Activated effector memory CD4-positive, alpha-beta T cell treated with anti-CD3 and anti-CD28 coated beads, Interleukin-2, amount 50 U/mL, for 16 hours (primary cell): ENCODE data around the gene POU2AF2.
"Not testable (repeated sequence)": the region's sequence is repeated elsewhere in the genome, so short reads cannot be mapped to it uniquely, and the experiment has no call there.

Experiments used
- DNase-seq: peaks from one replicate; pipeline ENCODE4 v3.0.0-alpha.2; 2020

Gene POU2AF2

GRCh38 chr11:111259896-111260295 is 14.4 kb downstream of the POU2AF2 start:
- no peak for DNase-seq

DNA sequence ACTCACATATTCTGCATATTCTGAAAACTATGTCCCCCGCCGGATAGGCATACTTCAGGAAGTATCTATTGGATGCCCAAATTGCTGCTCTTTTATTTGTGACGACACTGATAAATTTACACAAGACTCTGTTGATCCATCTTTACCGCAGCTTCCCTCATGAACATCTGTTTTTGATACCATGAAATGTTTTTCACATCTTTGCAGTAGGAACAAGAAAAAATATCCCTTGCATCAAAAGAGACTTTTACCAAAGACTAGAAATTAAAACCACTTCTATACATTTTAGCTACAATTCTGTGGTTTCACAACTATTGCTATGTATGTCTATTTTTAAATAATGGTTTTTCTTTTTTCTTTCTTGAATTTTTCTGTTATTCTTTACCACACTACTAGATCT is 15.3 kb downstream of the POU2AF2 start:
- DNase-seq: no peak

DNA sequence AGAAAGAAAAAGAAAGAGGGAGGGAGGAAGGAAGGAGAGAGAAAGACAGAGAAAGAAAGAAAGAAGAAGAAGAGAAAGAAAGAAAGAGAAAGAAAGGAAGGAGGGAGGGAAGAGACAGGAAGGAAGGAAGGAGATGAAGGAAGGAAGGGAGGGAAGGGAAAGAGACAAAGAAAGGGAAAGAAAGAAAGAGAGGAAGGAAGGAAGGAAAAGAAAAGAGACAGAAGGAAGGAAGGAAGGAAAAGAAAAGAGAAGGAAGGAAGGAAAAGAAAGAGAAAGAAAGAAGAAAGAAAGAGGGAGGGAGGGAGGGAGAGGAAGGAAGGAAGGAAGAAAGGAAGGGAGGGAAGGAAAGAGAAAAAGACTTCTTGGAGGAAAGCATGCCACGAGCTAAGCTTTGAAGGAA is 19.1 kb downstream of the POU2AF2 start:
- DNase-seq: no peak

DNA sequence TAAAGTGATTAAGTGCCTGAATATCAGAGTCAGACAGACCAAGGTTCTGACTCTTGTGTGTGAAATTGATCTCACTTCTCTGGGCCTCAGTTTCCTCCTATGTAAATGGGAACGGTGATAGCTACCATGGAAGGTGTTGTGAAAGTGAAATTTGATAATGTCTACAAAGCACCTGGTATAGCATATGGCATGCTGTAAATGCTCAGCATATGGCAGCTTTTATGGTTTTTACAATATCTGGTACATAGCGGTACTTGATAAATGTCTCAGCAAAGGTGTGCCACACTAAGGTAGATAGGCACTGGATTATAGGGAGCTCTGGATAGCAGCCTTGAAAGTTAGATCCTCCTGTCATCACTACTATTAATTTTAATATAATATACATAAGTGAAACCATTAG is 19.9 kb downstream of the POU2AF2 start:
- DNase-seq: no peak

GRCh38 chr11:111268303-111268702 is 22.8 kb downstream of the POU2AF2 start:
- not testable (repeated sequence) for DNase-seq

- DNase-seq: no peak
These were observed 23.8 kb downstream of the POU2AF2 start for GRCh38 chr11:111269146-111269868.

GRCh38 chr11:111272420-111272819 is 26.9 kb downstream of the POU2AF2 start:
- DNase-seq: no peak

- no peak for DNase-seq
These were observed 37.1 kb downstream of the POU2AF2 start for GRCh38 chr11:111282562-111283075.

- no peak for DNase-seq
These were observed 38.5 kb downstream of the POU2AF2 start for GRCh38 chr11:111283945-111284481.

GRCh38 chr11:111285189-111286091 is 39.9 kb downstream of the POU2AF2 start:
- no peak for DNase-seq

DNA sequence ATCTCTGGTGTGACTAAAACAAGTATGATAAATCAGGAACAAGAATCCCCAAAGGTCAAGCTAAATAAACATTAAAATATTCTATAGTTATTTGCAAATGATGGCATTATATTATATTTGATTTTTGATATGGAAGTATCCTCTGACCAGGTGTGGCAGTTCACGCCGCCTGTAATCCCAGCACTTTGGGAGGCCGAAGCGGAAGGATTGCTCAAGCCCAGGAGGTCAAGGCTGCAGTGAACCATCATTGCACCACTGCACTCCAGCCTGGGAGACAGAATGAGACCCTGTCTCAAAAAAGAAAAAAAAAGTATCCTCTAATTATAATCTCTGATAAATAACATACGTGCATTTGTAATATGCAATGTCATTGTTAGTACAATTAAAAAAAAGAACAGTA is 46.2 kb downstream of the POU2AF2 start:
- DNase-seq: no peak

GRCh38 chr11:111292408-111292807 is 46.9 kb downstream of the POU2AF2 start:
- not testable (repeated sequence) for DNase-seq

GRCh38 chr11:111296196-111296595 is 50.7 kb downstream of the POU2AF2 start:
- DNase-seq: no peak

- no peak for DNase-seq
These were observed 52.2 kb downstream of the POU2AF2 start for GRCh38 chr11:111297696-111298095.

DNA sequence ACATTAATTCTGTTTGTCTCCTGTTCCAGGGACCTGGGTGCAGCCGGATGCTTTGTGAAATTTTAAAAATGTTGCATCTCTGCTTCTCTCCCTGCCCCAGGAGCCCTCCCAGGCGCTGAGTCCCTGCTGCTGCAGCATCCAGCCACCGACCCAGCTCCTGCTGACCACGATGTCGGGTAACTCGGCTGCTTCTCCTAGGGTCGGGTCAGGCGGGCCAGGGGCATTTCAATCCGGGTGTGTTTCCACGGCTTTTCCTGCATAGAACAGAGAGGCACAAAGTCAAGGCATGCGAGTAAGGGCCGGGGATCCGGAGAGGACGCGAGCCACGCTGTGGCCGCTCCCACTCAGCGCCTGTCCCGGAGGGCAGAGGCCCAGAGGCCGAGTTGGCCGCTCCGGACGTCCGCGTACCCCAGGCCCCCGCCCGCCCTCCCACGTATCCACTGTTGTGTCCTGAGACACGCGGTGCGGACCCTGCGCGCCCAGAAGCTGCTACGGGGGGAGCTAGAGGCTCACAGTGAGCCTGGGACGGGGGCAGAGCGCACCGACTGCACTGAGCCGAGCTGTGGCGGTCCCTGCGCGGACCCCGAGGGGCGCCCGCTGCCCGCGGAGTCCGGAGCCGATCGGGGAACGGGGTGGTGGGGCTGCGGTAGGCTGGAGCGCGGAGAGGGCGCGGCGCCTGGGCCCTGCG is 53.0 kb downstream of the POU2AF2 start, which contains the start of gene POU2AF3:
TSS of gene POU2AF3 (plus strand) at position 134 of the 688 bp plus-strand sequence. CDS start at position 170, 36 bp downstream.
- DNase-seq: no peak

DNA sequence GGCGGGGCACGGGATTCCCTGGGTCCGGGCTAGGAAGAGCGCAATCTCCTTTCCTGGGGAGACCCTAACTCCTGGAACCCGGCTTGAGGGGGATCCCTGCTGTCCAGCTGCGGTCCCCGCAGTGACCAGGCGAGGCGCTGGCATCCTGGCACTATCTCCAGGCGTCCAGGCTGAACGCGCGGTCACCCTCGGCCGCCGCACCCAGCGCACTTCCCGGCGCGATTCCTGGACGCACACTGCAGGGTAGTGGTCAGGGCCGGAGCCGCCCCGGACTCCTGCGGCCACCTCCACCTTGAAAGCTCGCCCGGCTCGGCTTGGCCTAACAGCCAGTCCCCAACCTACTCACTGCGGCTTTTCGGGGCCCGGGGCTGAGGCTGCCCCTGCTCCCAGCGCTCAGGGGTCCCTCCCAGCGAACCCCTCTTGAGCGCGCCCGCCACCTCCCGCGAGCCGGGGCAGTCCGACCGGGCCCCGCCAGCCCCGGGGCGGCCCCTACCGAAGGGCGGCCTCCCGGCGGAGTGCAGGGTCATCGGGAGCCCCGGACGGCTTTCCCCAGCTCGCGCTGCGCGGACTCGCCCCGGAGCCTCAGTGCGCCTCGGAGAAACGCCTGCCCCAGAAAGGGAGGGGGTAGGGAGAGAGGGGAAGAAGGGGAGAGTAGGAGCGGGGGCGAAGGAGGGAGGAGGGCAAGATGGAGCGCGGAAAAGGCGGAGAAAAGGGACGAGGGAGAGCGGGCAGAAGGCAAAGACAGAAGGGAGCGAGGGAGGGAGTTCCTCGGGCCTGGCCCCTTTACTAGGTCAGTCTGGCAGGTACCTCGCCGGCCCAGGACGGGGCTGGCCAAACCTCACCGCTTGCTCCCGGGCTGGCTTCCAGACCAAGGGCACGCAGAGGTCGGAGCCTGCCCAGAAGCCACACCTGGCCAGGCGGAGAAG is 53.8 kb downstream of the POU2AF2 start:
- DNase-seq: no peak

GRCh38 chr11:111300569-111300968 is 55.0 kb downstream of the POU2AF2 start:
- DNase-seq: no peak

GRCh38 chr11:111301004-111301841 is 55.7 kb downstream of the POU2AF2 start:
- no peak for DNase-seq

DNA sequence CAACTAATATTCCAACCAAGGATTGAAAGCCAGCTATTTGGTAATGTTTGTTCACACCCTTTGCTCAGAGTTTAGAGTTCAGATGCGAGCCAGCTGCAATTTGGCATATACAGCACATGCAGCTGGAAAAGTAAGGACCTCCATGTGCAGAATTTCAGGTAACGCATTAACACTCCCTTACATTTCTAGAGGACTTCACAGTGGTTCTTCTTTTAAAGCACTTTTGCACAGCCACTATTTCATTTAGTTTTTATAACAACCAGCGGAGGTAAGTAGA is 56.3 kb downstream of the POU2AF2 start:
- no peak for DNase-seq

GRCh38 chr11:111302298-111302697 is 56.8 kb downstream of the POU2AF2 start:
- DNase-seq: no peak

GRCh38 chr11:111303461-111303860 is 57.9 kb downstream of the POU2AF2 start:
- no peak for DNase-seq
